ENCODE data around the gene PPP3CA. TPM values are rescaled to one million over a fixed set of nuclear protein-coding genes. Genes with fewer than 3 reads are reported as not detected.

PPP3CA gene
- total RNA-seq, 6 experiments from 2014 or later = 12.1 to 14.5 (median 13.1) TPM

DNA sequence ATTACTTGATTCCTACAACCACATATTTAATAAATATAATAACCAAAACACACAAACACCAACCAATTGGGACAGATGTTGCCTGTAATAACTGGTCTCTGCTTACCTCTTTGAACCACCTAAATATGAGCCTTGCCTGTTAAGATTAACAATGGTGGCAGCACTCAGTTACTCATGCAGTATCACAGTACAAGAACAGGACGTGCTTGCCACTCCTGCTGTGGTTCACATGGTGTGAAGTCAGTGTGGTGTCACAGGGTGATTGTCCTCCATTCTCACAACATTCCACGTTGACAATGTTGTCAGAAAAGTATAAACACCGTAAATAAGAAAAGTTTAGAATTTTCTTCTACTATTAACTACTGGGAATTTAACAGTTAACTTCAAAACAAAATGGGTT lies 365.0 kb downstream of the PPP3CA start:
- Histone ChIP-seq H3K4me3 (no peak overlapping the region), H3K4me1 (peaks cover 0 to 9% (median 4%) of the 10 kb centered on the region in 4 donors), H3K9me3 (no peaks in the 10 kb centered on the region), H3K36me3 (no peaks in the 10 kb centered on the region), H3K27me3 (no peaks in the 10 kb centered on the region), H3K27ac (no peak overlapping the region)
- WGBS (ENCODE audit: insufficient coverage, low coverage, low lambda C conversion rate, missing lambda C conversion rate) = 60% methylated on average over 3 of the region's 3 CpGs
- TF ChIP-seq, protein P1, sequence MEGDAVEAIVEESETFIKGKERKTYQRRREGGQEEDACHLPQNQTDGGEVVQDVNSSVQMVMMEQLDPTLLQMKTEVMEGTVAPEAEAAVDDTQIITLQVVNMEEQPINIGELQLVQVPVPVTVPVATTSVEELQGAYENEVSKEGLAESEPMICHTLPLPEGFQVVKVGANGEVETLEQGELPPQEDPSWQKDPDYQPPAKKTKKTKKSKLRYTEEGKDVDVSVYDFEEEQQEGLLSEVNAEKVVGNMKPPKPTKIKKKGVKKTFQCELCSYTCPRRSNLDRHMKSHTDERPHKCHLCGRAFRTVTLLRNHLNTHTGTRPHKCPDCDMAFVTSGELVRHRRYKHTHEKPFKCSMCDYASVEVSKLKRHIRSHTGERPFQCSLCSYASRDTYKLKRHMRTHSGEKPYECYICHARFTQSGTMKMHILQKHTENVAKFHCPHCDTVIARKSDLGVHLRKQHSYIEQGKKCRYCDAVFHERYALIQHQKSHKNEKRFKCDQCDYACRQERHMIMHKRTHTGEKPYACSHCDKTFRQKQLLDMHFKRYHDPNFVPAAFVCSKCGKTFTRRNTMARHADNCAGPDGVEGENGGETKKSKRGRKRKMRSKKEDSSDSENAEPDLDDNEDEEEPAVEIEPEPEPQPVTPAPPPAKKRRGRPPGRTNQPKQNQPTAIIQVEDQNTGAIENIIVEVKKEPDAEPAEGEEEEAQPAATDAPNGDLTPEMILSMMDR (IDR thresholded peaks at IDR 0.05) = no peak
- no peak for TF ChIP-seq POLR2A (IDR thresholded peaks at IDR 0.05)
- intact Hi-C loops (cut with DNase I) = no loop called here
- DNase-seq = no peak
- no peak for ATAC-seq

DNA sequence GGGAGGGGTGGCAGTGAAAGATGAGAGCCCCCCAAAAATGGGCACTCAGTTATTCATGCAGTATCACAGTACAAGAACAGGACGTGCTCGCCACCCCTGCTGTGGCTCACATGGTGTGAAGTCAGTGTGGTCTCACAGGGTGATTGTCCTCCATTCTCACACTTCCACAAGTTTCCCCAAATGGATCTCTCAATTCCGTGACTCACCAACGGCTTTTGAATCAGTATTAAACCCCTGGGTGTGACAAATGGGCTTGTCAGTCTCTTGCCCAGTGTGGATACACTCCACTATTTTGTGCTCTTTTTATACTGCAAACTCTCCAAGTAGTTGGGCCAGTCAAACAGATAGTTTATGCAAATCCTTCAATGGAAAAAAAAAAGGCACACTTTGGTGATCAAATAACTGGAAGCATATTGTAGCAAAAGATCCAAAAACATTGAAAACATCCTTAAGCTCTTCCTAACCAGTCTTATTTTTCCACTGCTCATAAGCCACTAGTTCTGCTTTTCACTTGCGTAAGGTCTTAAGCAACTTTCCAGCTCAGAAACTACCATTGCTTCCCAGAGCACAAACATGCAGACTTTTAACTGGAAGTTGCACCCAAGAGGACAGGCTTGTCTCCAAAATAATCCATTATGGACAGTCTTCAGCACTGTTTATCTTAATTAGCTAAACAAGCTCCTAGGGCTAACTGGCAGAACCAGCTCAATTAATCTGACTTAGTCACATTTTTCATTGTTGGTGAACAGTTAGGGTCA lies 365.7 kb downstream of the PPP3CA start:
- Histone ChIP-seq H3K4me3 (no peak overlapping the region), H3K9me3 (no peaks in the 10 kb centered on the region), H3K36me3 (no peaks in the 10 kb centered on the region), H3K27me3 (no peaks in the 10 kb centered on the region), H3K27ac (no peak overlapping the region), H3K4me1 (peaks cover 0 to 13% (median 5%) of the 10 kb centered on the region in 4 donors)
- DNase-seq = no peak
- 43% methylated on average over 5 of the region's 5 CpGs for WGBS (ENCODE audit: insufficient coverage, low coverage, low lambda C conversion rate, missing lambda C conversion rate)
- TF ChIP-seq, protein P1 (IDR thresholded peaks at IDR 0.05) = no peak
- TF ChIP-seq POLR2A (IDR thresholded peaks at IDR 0.05) = no peak
- intact Hi-C loops (cut with DNase I) = no loop called here
- ATAC-seq = peak in 2 of 4 donors; percentile 13 to 15

DNA sequence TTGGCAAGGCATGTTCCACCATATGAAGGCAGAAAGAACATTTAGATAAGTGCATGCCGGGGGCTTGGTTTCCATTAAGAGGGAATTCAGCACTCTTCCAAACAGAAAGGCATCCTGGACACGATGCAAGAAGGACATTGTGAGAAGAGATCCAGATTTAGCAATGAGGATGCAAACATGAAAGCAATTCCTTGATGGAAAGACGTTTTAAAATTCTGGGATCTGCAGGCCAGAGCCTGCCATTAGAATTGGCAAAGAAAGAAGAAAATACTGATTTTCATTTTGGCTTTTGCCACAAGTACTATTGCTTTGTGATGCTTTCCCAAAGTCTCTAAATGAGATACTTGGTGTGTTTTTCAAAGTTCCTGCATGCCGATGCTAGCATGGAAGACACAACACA lies 367.6 kb downstream of the PPP3CA start:
- ATAC-seq (no peak), DNase-seq (no peak)
- no peaks in the 10 kb centered on the region for H3K27me3 ChIP-seq
- H3K36me3 ChIP-seq = no peaks in the 10 kb centered on the region
- H3K4me3 ChIP-seq = no peak overlapping the region
- WGBS (ENCODE audit: insufficient coverage, low coverage, low lambda C conversion rate, missing lambda C conversion rate) = 90% methylated on average over 4 of the region's 4 CpGs
- H3K9me3 ChIP-seq = no peaks in the 10 kb centered on the region
- no peak overlapping the region for H3K27ac ChIP-seq
- TF ChIP-seq POLR2A (IDR thresholded peaks at IDR 0.05) = no peak
- TF ChIP-seq, protein P1 (IDR thresholded peaks at IDR 0.05) = no peak
- intact Hi-C loops (cut with DNase I) = no loop called here
- peaks cover 0 to 7% (median 3%) of the 10 kb centered on the region in 4 donors for H3K4me1 ChIP-seq

DNA sequence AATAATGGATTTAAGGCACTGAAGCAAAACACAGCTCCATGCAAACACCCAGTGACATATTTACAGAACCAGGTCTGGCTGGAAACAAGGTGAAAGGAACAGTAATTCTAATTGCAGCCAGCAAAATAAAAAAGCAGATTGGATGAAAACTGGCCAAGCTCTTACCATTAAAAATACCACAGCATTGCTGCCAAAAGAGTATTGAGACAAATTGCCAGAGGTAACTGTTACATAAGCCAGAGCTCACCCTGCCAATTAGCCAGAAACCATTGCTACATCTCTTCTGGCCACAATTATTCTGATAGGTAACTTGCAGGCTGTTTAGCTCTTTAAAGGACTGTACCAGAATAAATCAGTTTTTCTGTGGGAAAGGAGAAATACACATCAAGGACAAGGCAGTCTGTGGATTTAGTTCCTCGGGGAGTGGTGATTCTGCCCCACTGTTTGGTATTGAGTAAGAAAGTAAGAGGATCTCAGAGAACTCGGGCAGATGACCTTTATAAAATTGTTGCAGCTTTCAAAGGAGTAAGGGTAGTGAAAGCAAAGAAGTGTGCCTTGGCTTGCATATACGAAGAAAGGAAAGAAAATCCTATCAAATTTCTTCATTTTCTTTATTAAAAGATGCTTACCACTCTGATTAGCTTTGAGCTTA lies 369.5 kb downstream of the PPP3CA start:
- WGBS (ENCODE audit: insufficient coverage, low coverage, low lambda C conversion rate, missing lambda C conversion rate) = 15% methylated on average over 3 of the region's 3 CpGs
- ATAC-seq = peak; percentile 93 to 97 (median 94)
- intact Hi-C loops (cut with DNase I) = no loop called here

More for the DNA sequence above, 369.5 kb downstream of the PPP3CA start:
- Histone ChIP-seq H3K27me3 (no peaks in the 10 kb centered on the region), H3K36me3 (no peaks in the 10 kb centered on the region), H3K9me3 (no peaks in the 10 kb centered on the region), H3K4me3 (no peak overlapping the region), H3K27ac (peak overlapping the region in 2 of 3 donors; percentile 76 to 85), H3K4me1 (peaks cover 0 to 7% (median 3%) of the 10 kb centered on the region in 4 donors)
- no peak for TF ChIP-seq POLR2A (IDR thresholded peaks at IDR 0.05)
- TF ChIP-seq, protein P1 (IDR thresholded peaks at IDR 0.05) = no peak
- DNase-seq = peak in 1 of 3 donors; percentile 61

All from right lobe of liver (tissue), 6 donors.